ENCODE results near the gene EEF1AKMT3.
A peak's percentile ranks its signal among the peaks of the same experiment; 100 is the strongest.

The EEF1AKMT3 gene

GRCh38 chr12:57739387-57739786 lies 33.0 kb upstream of the EEF1AKMT3 start:
- peaks cover 43% of the 10 kb centered on the region for H3K4me1 ChIP-seq (ENCODE audit: insufficient read depth, low read length, severe bottlenecking)
- no peak for TF ChIP-seq CTCF (IDR thresholded peaks at IDR 0.05; ENCODE audit: low read length)
- no peaks in the 10 kb centered on the region for H3K27me3 ChIP-seq (ENCODE audit: insufficient read depth, low read length)
- H4K20me1 ChIP-seq (ENCODE audit: insufficient read depth, low read length) = no peaks in the 10 kb centered on the region
- no peak overlapping the region for H3K9ac ChIP-seq (ENCODE audit: low read length)
- no peak overlapping the region for H3K27ac ChIP-seq (ENCODE audit: low read depth, low read length, poor library complexity, severe bottlenecking)
- no peaks in the 10 kb centered on the region for H3K79me2 ChIP-seq (ENCODE audit: insufficient read depth, low read length)
- no peaks in the 10 kb centered on the region for H3K9me3 ChIP-seq (ENCODE audit: low read length)
- no peak overlapping the region for H3K4me3 ChIP-seq (ENCODE audit: low read depth, low read length, poor library complexity, severe bottlenecking)
- H3K36me3 ChIP-seq (ENCODE audit: insufficient read depth, low read length) = peaks cover 6% of the 10 kb centered on the region; the same call in 1 of the 2 replicates
- peak overlapping the region; percentile 15; the same call in 1 of the 2 replicates for H3K4me2 ChIP-seq (ENCODE audit: low read length)
- H3K9me2 ChIP-seq (ENCODE audit: low read depth, low read length) = no peaks in the 10 kb centered on the region
- H2AFZ ChIP-seq (ENCODE audit: low read length) = no peak overlapping the region
- H3F3A ChIP-seq (ENCODE audit: insufficient read depth, low read length) = no peaks in the 10 kb centered on the region

- Histone ChIP-seq H3K4me3 (ENCODE audit: low read depth, low read length, poor library complexity, severe bottlenecking) (no peak overlapping the region), H3K9me2 (ENCODE audit: low read depth, low read length) (no peaks in the 10 kb centered on the region), H3K4me2 (ENCODE audit: low read length) (peak overlapping the region; percentile 82; the same call in 1 of the 2 replicates), H3K79me2 (ENCODE audit: insufficient read depth, low read length) (no peaks in the 10 kb centered on the region), H3K36me3 (ENCODE audit: insufficient read depth, low read length) (no peaks in the 10 kb centered on the region), H3K4me1 (ENCODE audit: insufficient read depth, low read length, severe bottlenecking) (peaks cover 43% of the 10 kb centered on the region), H3K9me3 (ENCODE audit: low read length) (no peaks in the 10 kb centered on the region), H3K9ac (ENCODE audit: low read length) (no peak overlapping the region), H3F3A (ENCODE audit: insufficient read depth, low read length) (no peaks in the 10 kb centered on the region), H3K27me3 (ENCODE audit: insufficient read depth, low read length) (no peaks in the 10 kb centered on the region), H2AFZ (ENCODE audit: low read length) (no peak overlapping the region), H3K27ac (ENCODE audit: low read depth, low read length, poor library complexity, severe bottlenecking) (no peak overlapping the region), H4K20me1 (ENCODE audit: insufficient read depth, low read length) (no peaks in the 10 kb centered on the region)
- TF ChIP-seq EZH2 (IDR thresholded peaks at IDR 0.05; ENCODE audit: borderline replicate concordance, low read length) (no peak), CTCF (IDR thresholded peaks at IDR 0.05; ENCODE audit: low read length) (no peak)
Observed at GRCh38 chr12:57739914-57740538, 32.4 kb upstream of the EEF1AKMT3 start.

- peak overlapping the region; percentile 71; the same call in 1 of the 2 replicates for H3K9ac ChIP-seq (ENCODE audit: low read length)
- H3K27ac ChIP-seq (ENCODE audit: low read depth, low read length, poor library complexity, severe bottlenecking) = peak overlapping the region; percentile 56
- H4K20me1 ChIP-seq (ENCODE audit: insufficient read depth, low read length) = no peaks in the 10 kb centered on the region
- peak overlapping the region; percentile 74 for H3K4me3 ChIP-seq (ENCODE audit: low read depth, low read length, poor library complexity, severe bottlenecking)
- no peaks in the 10 kb centered on the region for H3K36me3 ChIP-seq (ENCODE audit: insufficient read depth, low read length)
- H2AFZ ChIP-seq (ENCODE audit: low read length) = no peak overlapping the region
- peaks cover 51% of the 10 kb centered on the region for H3K4me1 ChIP-seq (ENCODE audit: insufficient read depth, low read length, severe bottlenecking)
- no peak for TF ChIP-seq EZH2 (IDR thresholded peaks at IDR 0.05; ENCODE audit: borderline replicate concordance, low read length)
- no peak for TF ChIP-seq CTCF (IDR thresholded peaks at IDR 0.05; ENCODE audit: low read length)
- no peaks in the 10 kb centered on the region for H3K9me3 ChIP-seq (ENCODE audit: low read length)
- H3K79me2 ChIP-seq (ENCODE audit: insufficient read depth, low read length) = no peaks in the 10 kb centered on the region
- no peaks in the 10 kb centered on the region for H3K27me3 ChIP-seq (ENCODE audit: insufficient read depth, low read length)
- no peaks in the 10 kb centered on the region for H3K9me2 ChIP-seq (ENCODE audit: low read depth, low read length)
- no peaks in the 10 kb centered on the region for H3F3A ChIP-seq (ENCODE audit: insufficient read depth, low read length)
- H3K4me2 ChIP-seq (ENCODE audit: low read length) = peak overlapping the region; percentile 82
Observed at GRCh38 chr12:57740656-57741412, 31.6 kb upstream of the EEF1AKMT3 start.

All from OCI-LY1 (cell line).